ENCODE results near the gene TEX2.
"Not testable (repeated sequence)": the region's sequence is repeated elsewhere in the genome, so short reads cannot be mapped to it uniquely, and the experiment has no call there.

TEX2 gene

GRCh38 chr17:64212122-64212521, 50.9 kb downstream of the TEX2 start:
- no peak for DNase-seq

GRCh38 chr17:64209983-64210382, 53.1 kb downstream of the TEX2 start:
- no peak for DNase-seq

- DNase-seq = no peak
These were observed 53.6 kb downstream of the TEX2 start for GRCh38 chr17:64209356-64209941.

GRCh38 chr17:64208656-64209055, 54.4 kb downstream of the TEX2 start:
- DNase-seq = not testable (repeated sequence)

GRCh38 chr17:64205804-64206203, 57.3 kb downstream of the TEX2 start:
- no peak for DNase-seq

- no peak for DNase-seq
These were observed 59.4 kb downstream of the TEX2 start for GRCh38 chr17:64203630-64204029.

- no peak for DNase-seq
These were observed 60.2 kb downstream of the TEX2 start for GRCh38 chr17:64202683-64203344.

- DNase-seq = no peak
These were observed 62.7 kb downstream of the TEX2 start for GRCh38 chr17:64200080-64201032.

GRCh38 chr17:64198331-64199090, 64.5 kb downstream of the TEX2 start:
- no peak for DNase-seq

- DNase-seq = no peak
These were observed 66.5 kb downstream of the TEX2 start for GRCh38 chr17:64196601-64197000.

GRCh38 chr17:64193561-64193960, 69.5 kb downstream of the TEX2 start:
- DNase-seq = no peak

- DNase-seq = no peak
These were observed 70.5 kb downstream of the TEX2 start for GRCh38 chr17:64192589-64192988.

GRCh38 chr17:64190472-64190871, 72.6 kb downstream of the TEX2 start:
- DNase-seq = no peak

- no peak for DNase-seq
These were observed 75.0 kb downstream of the TEX2 start for GRCh38 chr17:64188088-64188487.

- DNase-seq = no peak
These were observed 75.8 kb downstream of the TEX2 start for GRCh38 chr17:64187093-64187895.

- DNase-seq = no peak
These were observed 76.6 kb downstream of the TEX2 start for GRCh38 chr17:64186171-64187092.

- DNase-seq = peak in 1 of 2 donors; percentile 26
These were observed 77.5 kb downstream of the TEX2 start for GRCh38 chr17:64185557-64185956.

GRCh38 chr17:64185101-64185500, 78.0 kb downstream of the TEX2 start:
- DNase-seq = no peak

GRCh38 chr17:64183815-64184214, 79.2 kb downstream of the TEX2 start:
- peak in 1 of 2 donors; percentile 25 for DNase-seq

GRCh38 chr17:64182325-64183012, 80.6 kb downstream of the TEX2 start:
- DNase-seq = no peak

All from CD4-positive, alpha-beta T cell treated with Interleukin-4 for 1 hour (primary cell).